K562 (cell line): Measurements from ENCODE around the gene IMPACT. TPM values are rescaled to one million over a fixed set of nuclear protein-coding genes. Genes with fewer than 3 reads are reported as not detected.

Source experiments
- ATAC-seq: fragments of 200-7000 bp; cut with Tn5 transposase; 3 replicates; pipeline ENCODE4 v1.9.1; 2020; ENCODE audit warnings: moderate library complexity
- BruUV-seq: library from RNA; stranded (reverse); fragments of 400-500 nt; replicated peaks from 2 replicates; lab custom pipeline; 2021; lab: Mats Ljungman, UMichigan
- CTCF ChIA-PET: fragments of 300-600 bp; formaldehyde crosslinking; extraction: SDS; loops from one replicate; lab custom pipeline; 2021; ENCODE audit warnings: low intra/inter-chr PET ratio; lab: Yijun Ruan, JAX
- POLR2A ChIA-PET: fragments of 300-600, 350-650 bp; sonication (Branson Sonifier 250); formaldehyde crosslinking; extraction: SDS; loops from one replicate; lab custom pipeline; 2021; ENCODE audit warnings: antibody characterized with exemption, inconsistent platforms; lab: Yijun Ruan, JAX
- DNase-seq, 4 experiments: peaks; one replicate each; pipeline versions ENCODE4 v3.0.0 to v3.0.0-alpha.2; 2011 to 2018; ENCODE audit warnings: low spot score in 3 of 4, mixed read lengths in 3 of 4; ENCODE audit errors: extremely low read depth in 1 of 4
- FAIRE-seq: peaks from 2 replicates; lab custom pipeline; 2011; peaks lifted over from hg19 to GRCh38; lab: Jason Lieb, UNC
- H2AFZ ChIP-seq: 2 replicates; pipeline ENCODE4 v1.6.0; 2011; ENCODE audit warnings: low read depth, low read length, control low read depth, inconsistent platforms
- H3K27ac ChIP-seq: fragments of 200-600 bp; 3 replicates; pipeline ENCODE4 v1.8.0; 2011; ENCODE audit warnings: low read depth, mild to moderate bottlenecking, control low read depth, inconsistent platforms, low read length, moderate library complexity, mixed read lengths; ENCODE audit errors: extremely low read depth
- H3K27me3 ChIP-seq, 2 experiments: fragments of 300-600 bp in 1 of 2; 2 replicates in 1 of 2; 3 replicates in 1 of 2; pipeline versions ENCODE4 v1.6.0 to v1.8.0; 2011; ENCODE audit warnings: inconsistent platforms in 2 of 2, low read length in 2 of 2, mild to moderate bottlenecking in 1 of 2, mixed read lengths in 1 of 2, moderate library complexity in 1 of 2; ENCODE audit not compliant: control insufficient read depth in 2 of 2, insufficient read depth in 2 of 2
- H3K36me3 ChIP-seq: fragments of 300-600 bp; 3 replicates; pipeline ENCODE4 v1.8.0; 2011; ENCODE audit warnings: mild to moderate bottlenecking, low read length, inconsistent platforms; ENCODE audit not compliant: control insufficient read depth, insufficient read depth
- H3K4me1 ChIP-seq, 2 experiments: fragments of 200-600 bp in 1 of 2; replicated peaks in 1 of 2; 2 replicates in 1 of 2; 3 replicates in 1 of 2; pipeline versions ENCODE4 v1.5.1 to v1.8.0; 2011; ENCODE audit warnings: inconsistent platforms in 2 of 2, low read length in 2 of 2, mild to moderate bottlenecking in 1 of 2, mixed read lengths in 1 of 2, moderate library complexity in 1 of 2; ENCODE audit not compliant: control insufficient read depth in 2 of 2, insufficient read depth in 2 of 2
- H3K4me2 ChIP-seq: 2 replicates; pipeline ENCODE4 v1.6.1; 2011; ENCODE audit warnings: low read length, control low read depth, inconsistent platforms, mixed read lengths; ENCODE audit not compliant: insufficient read depth
- H3K4me3 ChIP-seq: fragments of 200-600 bp; sonication (generic), shearing (Covaris generic); 2 replicates; pipeline ENCODE4 v1.5.1; 2016; ENCODE audit warnings: control low read depth, inconsistent platforms
- H3K79me2 ChIP-seq: fragments of 200-600 bp; 3 replicates; pipeline ENCODE4 v1.8.0; 2011; ENCODE audit warnings: low read length, inconsistent platforms; ENCODE audit not compliant: control insufficient read depth, insufficient read depth
- H3K9ac ChIP-seq, 2 experiments: 2 replicates each; pipeline versions ENCODE4 v1.6.0 to v1.6.1; 2011; ENCODE audit warnings: low read depth in 2 of 2, low read length in 2 of 2, control low read depth in 1 of 2, inconsistent platforms in 1 of 2, mild to moderate bottlenecking in 1 of 2, mixed read lengths in 1 of 2; ENCODE audit not compliant: insufficient read depth in 1 of 2
- H3K9me1 ChIP-seq: one replicate; pipeline ENCODE4 v1.6.0; 2011; ENCODE audit warnings: inconsistent platforms, mild to moderate bottlenecking, low read length, moderate library complexity; ENCODE audit not compliant: control insufficient read depth, insufficient read depth
- H3K9me3 ChIP-seq: replicated peaks from 2 replicates; pipeline ENCODE4 v1.5.1; 2011; ENCODE audit warnings: low read depth, low read length, inconsistent platforms; ENCODE audit not compliant: control insufficient read depth, insufficient read depth
- H4K20me1 ChIP-seq: replicated peaks from 2 replicates; pipeline ENCODE4 v1.6.1; 2011; ENCODE audit warnings: low read length, inconsistent platforms, mixed read lengths; ENCODE audit not compliant: control insufficient read depth, insufficient read depth
- BCL6 ChIP-seq: fragments of 250-450 bp; sonication (Bioruptor Pico); IDR thresholded peaks from 2 replicates; pipeline ENCODE4 v1.4.0; 2020
- IFI16 ChIP-seq: fragments of 250-450 bp; sonication (Bioruptor Pico); IDR thresholded peaks from 2 replicates; pipeline ENCODE4 v2.1.2; 2022; ENCODE audit warnings: mild to moderate bottlenecking, inconsistent platforms
- RFX1 ChIP-seq: fragments of 450-650 bp; IDR thresholded peaks from 2 replicates; pipeline ENCODE4 v1.6.1; 2016; ENCODE audit warnings: mild to moderate bottlenecking, moderate library complexity
- SAFB2 ChIP-seq: fragments of 200-400 bp; formaldehyde crosslinking; IDR thresholded peaks from 2 replicates; pipeline ENCODE4 v1.6.1; 2018; ENCODE audit warnings: borderline replicate concordance, low read length, low read depth, moderate library complexity; ENCODE audit not compliant: severe bottlenecking
- TAF7 ChIP-seq: fragments of 450-650 bp; IDR thresholded peaks from 2 replicates; pipeline ENCODE4 v1.6.1; 2016; ENCODE audit warnings: missing genetic modification characterization, missing compliant biosample characterization
- ZNF121 ChIP-seq: sonication (generic); formaldehyde crosslinking; conservative IDR thresholded peaks from 2 replicates; pipeline ENCODE4 v1.8.0; 2022; ENCODE audit warnings: missing genetic modification reagents
- ZNF224 ChIP-seq: sonication (generic); formaldehyde crosslinking; IDR thresholded peaks from 2 replicates; pipeline ENCODE4 v1.8.0; 2022; ENCODE audit warnings: mild to moderate bottlenecking, missing genetic modification reagents
- ZNF232 ChIP-seq: sonication (generic); formaldehyde crosslinking; IDR thresholded peaks from 2 replicates; pipeline ENCODE4 v1.8.0; 2022; ENCODE audit warnings: mild to moderate bottlenecking, missing genetic modification reagents
- ZNF282 ChIP-seq: sonication (generic); formaldehyde crosslinking; IDR thresholded peaks from 2 replicates; pipeline ENCODE4 v1.8.1; 2023; ENCODE audit warnings: missing genetic modification reagents
- WGBS: fragments of 100-300 bp; shearing (Covaris generic); methylation state at CpG from one replicate; pipeline ENCODE4 v1.1.6; 2016; ENCODE audit warnings: low coverage, mixed read lengths; ENCODE audit not compliant: insufficient coverage; ENCODE audit errors: missing lambda C conversion rate; 5-methylcytosine and 5-hydroxymethylcytosine counted together
- in situ Hi-C: fragments of 300-500 bp; cut with MboI; formaldehyde crosslinking; loops from 4 replicates; pipeline ENCODE4 v1.15.0; 2018; ENCODE audit warnings: inconsistent platforms, mixed read lengths
- intact Hi-C: fragments of 100-400 bp; cut with micrococcal nuclease; formaldehyde crosslinking; loops from 2 replicates; pipeline ENCODE4 v1.14.2; 2022
- polyA plus RNA-seq, 8 experiments: library from polyadenylated mRNA; depleted of rRNA in 4 of 8; stranded (reverse) in 5 of 8; unstranded in 3 of 8; fragments of >200 nt; fragmentation: Nextera tagmentation in 2 of 8; fragmentation: Illumina TruSeq in 1 of 8; extraction: Ambion mirVana in 2 of 8; extraction: Trizol in 1 of 8; gene quantifications; 2 replicates each; pipeline versions ENCODE4 v1.2.1 to v1.2.3, GENCODE V29; 2011 to 2014; ENCODE audit warnings: inconsistent platforms in 1 of 8, missing spikeins in 1 of 8
- total RNA-seq, 7 experiments: library from RNA; depleted of rRNA in 6 of 7; stranded (reverse); fragments of >200 nt in 6 of 7; fragmentation: Illumina TruSeq in 2 of 7; extraction: Trizol in 2 of 7; gene quantifications; 2 replicates each; pipeline versions ENCODE4 v1.2.1 to v1.2.3, GENCODE V29; 2011 to 2021; ENCODE audit warnings: low replicate concordance in 1 of 7
- TF ChIP-seq, protein P1 (sequence below): fragments of 250-450 bp; sonication (Bioruptor Pico); IDR thresholded peaks from 2 replicates; pipeline ENCODE4 v1.4.0; 2020; ENCODE audit warnings: mild to moderate bottlenecking, moderate library complexity
- TF ChIP-seq, protein P2 (sequence below): fragments of 450-650 bp; IDR thresholded peaks from 2 replicates; pipeline ENCODE4 v1.6.1; 2016; ENCODE audit warnings: missing biosample characterization, missing genetic modification characterization
- TF ChIP-seq, protein P3 (sequence below): fragments of 250-450 bp; sonication (Bioruptor Pico); IDR thresholded peaks from 2 replicates; pipeline ENCODE4 v1.5.1; 2021; ENCODE audit warnings: mild to moderate bottlenecking

Gene IMPACT
- total and polyA plus RNA-seq, 9 of the 15 experiments (the other 6 are each of a cell fraction or from before 2014, with no cell fraction given), result 4.7 to 7.6 (median 5.8) TPM

DNA sequence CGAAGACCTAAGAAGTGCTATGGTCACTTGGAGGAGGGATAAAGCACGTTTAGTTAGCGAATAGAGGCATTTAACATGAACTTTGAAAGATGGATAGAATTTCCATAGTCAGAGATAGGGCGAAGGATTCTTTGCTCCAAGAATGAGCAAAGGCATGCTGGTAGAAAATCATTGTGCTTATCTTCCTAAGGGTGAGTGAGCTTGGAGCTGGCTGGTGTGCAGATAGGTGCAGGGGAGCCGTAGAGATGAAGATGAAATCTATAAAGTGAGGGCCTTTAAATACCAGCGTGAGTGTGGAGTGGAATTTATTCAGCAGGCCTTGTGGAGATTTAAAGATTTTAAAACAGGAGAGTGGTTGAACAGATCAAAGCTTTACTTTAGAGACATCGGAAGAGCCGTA lies 35.5 kb downstream of the IMPACT start:
- H3K9me1 ChIP-seq, result no peaks in the 10 kb centered on the region
- in situ Hi-C loops, result no loop called here
- CTCF ChIA-PET, result no interaction called here
- no peak for FAIRE-seq
- no peak overlapping the region for H3K27ac ChIP-seq
- H4K20me1 ChIP-seq, result no peaks in the 10 kb centered on the region
- H3K27me3 ChIP-seq, result no peaks in the 10 kb centered on the region
- intact Hi-C loops, result no loop called here
- no peak for DNase-seq
- H3K4me1 ChIP-seq, result no peaks in the 10 kb centered on the region
- TF ChIP-seq ZNF232 (CRISPR knock-in tag) (no peak), BCL6 (CRISPR knock-in tag) (no peak), SAFB2 (no peak), ZNF282 (CRISPR knock-in tag) (no peak), RFX1 (no peak), IFI16 (no peak), TAF7 (tag) (no peak), ZNF121 (CRISPR knock-in tag) (no peak), ZNF224 (CRISPR knock-in tag) (no peak)
- TF ChIP-seq, protein P1, sequence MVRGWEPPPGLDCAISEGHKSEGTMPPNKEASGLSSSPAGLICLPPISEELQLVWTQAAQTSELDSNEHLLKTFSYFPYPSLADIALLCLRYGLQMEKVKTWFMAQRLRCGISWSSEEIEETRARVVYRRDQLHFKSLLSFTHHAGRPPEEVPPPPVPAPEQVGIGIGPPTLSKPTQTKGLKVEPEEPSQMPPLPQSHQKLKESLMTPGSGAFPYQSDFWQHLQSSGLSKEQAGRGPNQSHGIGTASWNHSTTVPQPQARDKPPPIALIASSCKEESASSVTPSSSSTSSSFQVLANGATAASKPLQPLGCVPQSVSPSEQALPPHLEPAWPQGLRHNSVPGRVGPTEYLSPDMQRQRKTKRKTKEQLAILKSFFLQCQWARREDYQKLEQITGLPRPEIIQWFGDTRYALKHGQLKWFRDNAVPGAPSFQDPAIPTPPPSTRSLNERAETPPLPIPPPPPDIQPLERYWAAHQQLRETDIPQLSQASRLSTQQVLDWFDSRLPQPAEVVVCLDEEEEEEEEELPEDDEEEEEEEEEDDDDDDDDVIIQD (CRISPR knock-in tag), result no peak
- TF ChIP-seq, protein P2, sequence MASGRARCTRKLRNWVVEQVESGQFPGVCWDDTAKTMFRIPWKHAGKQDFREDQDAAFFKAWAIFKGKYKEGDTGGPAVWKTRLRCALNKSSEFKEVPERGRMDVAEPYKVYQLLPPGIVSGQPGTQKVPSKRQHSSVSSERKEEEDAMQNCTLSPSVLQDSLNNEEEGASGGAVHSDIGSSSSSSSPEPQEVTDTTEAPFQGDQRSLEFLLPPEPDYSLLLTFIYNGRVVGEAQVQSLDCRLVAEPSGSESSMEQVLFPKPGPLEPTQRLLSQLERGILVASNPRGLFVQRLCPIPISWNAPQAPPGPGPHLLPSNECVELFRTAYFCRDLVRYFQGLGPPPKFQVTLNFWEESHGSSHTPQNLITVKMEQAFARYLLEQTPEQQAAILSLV (tag), result no peak
- TF ChIP-seq, protein P3, sequence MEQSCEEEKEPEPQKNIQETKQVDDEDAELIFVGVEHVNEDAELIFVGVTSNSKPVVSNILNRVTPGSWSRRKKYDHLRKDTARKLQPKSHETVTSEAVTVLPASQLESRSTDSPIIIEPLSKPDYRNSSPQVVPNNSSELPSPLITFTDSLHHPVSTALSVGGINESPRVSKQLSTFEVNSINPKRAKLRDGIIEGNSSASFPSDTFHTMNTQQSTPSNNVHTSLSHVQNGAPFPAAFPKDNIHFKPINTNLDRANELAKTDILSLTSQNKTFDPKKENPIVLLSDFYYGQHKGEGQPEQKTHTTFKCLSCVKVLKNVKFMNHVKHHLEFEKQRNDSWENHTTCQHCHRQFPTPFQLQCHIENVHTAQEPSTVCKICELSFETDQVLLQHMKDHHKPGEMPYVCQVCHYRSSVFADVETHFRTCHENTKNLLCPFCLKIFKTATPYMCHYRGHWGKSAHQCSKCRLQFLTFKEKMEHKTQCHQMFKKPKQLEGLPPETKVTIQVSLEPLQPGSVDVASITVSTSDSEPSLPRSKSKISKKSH (CRISPR knock-in tag), result no peak
- TF ChIP-seq, all 486 proteins: peak for 0
- BruUV-seq, result no TSS peak
- H3K9ac ChIP-seq, result no peak overlapping the region
- no peaks in the 10 kb centered on the region for H3K9me3 ChIP-seq
- no peak for ATAC-seq
- H3K4me2 ChIP-seq, result no peak overlapping the region
- H3K36me3 ChIP-seq, result no peaks in the 10 kb centered on the region
- POLR2A ChIA-PET, result interaction anchor here (1.3 kb wide), 1 partner anchor 30 kb away, joined by 3 read pairs; no protein-coding TSS in a partner anchor
- H3K79me2 ChIP-seq, result no peaks in the 10 kb centered on the region
- H2AFZ ChIP-seq, result no peak overlapping the region
- no peak overlapping the region for H3K4me3 ChIP-seq
- 4% methylated on average over 8 of the region's 8 CpGs for WGBS
